HL-60/S4 treated with retinoic acid at 250 ng/mL for 4 days and 3 days (cell line): ENCODE measurements around the gene ZNF581.

Experiments used
- in situ Hi-C: fragments of 300-500 bp; cut with MboI; formaldehyde crosslinking; loops from 2 replicates; pipeline ENCODE4 v1.7.0; 2022; ENCODE audit warnings: low sequenced_read_pairs

ZNF581 gene, protein sequence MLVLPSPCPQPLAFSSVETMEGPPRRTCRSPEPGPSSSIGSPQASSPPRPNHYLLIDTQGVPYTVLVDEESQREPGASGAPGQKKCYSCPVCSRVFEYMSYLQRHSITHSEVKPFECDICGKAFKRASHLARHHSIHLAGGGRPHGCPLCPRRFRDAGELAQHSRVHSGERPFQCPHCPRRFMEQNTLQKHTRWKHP

GRCh38 chr19:55643003-55643886 lies at the start of gene ZNF581:
Gene ZNF581 (plus strand): TSS chr19:55643649. CDS start chr19:55644572, 923 bp downstream.
- in situ Hi-C loops, result no loop called here

DNA sequence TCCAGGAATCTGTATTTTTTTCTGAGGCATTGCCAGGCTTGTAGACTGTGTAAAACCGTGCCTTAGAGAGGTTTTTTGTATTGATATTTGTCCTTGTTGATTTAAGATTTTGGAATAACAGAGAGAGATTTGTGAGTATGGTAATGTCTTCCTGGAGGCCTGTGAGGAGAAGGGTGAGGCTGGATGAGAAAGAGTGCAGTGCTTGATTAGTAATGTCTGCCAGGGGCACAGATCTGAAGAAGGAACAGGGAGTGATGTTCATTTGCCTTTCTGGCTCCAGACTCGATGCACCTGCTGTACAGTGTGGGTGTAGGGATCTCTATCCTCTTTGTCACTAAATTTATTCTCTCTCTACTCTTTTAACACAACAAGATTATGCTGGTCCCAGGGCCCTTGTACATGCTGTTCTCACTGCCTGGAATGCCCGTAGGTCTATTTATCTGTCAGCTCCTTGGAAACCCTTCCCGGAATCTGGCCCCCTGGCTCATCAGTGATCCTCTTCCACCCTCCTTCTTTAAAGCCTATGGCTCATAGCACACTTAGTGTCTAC lies 48.4 kb upstream of the ZNF581 start:
- in situ Hi-C loops, result no loop called here

- in situ Hi-C loops, result no loop called here
Observed at GRCh38 chr19:55596304-55596703, 47.1 kb upstream of the ZNF581 start.

DNA sequence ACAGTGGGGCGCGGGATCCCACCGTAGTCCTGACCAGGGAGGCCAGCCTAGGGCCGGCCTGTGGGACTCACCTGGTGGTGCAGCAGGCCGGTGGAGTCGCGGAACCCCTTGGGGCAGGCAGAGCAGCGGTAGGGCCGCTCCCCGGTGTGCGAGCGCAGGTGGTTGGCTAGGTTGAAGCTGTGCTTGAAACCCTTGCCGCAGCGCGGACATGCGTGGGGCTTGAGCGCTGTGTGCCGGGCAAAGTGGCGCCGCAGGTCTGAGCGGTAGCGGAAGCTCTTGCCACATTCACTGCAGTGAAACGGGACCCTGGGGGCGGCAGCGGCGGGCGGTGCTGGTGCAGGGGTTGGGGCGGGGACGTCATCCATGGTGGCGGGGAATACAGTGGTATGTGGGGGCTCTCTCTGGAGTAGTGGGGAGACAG lies 45.9 kb upstream of the ZNF581 start:
- in situ Hi-C loops, result no loop called here

GRCh38 chr19:55598034-55598433 lies 45.4 kb upstream of the ZNF581 start:
- in situ Hi-C loops, result no loop called here

DNA sequence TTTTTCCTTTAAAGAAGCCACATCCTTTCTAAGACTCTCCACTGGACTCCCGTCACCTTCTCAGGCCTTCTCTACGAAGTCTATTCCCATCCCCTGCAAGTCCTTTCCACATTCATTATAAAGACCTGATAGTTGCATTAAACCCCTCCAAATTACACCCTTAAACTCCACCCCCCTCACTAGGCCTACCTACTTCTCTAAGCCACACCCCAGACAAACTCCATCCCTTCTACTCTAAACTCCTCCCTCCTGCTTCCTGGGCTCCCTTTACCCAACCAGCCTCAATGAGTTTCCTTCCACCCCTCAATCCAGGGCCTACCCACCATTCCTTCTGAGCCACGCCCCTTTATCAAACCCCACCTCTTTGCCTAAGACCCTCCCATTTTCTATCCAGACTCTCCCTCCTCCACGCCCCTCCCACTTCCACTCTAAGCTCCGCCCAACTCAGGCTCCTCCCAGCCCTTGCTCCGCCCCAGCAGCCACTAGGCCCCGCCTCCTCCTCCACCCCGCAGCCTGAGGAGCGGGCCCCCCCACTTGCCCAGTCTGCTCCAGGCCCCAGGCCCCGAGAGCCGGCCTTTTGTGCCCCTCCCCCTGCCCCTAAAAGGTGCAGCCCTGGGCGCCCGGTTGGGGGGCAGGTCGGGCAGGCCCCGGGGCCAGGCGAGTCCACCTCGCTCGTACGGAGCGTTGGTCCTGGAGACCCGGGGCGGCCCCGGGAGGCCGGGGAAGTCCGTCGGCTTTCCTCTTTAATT lies 44.6 kb upstream of the ZNF581 start:
- in situ Hi-C loops, result no loop called here

- in situ Hi-C loops, result no loop called here
Observed at GRCh38 chr19:55599468-55599841, 44.0 kb upstream of the ZNF581 start, which contains the start of gene FIZ1. Gene FIZ1 (minus strand): TSS chr19:55599517. CDS start chr19:55597865, 1,652 bp downstream.

DNA sequence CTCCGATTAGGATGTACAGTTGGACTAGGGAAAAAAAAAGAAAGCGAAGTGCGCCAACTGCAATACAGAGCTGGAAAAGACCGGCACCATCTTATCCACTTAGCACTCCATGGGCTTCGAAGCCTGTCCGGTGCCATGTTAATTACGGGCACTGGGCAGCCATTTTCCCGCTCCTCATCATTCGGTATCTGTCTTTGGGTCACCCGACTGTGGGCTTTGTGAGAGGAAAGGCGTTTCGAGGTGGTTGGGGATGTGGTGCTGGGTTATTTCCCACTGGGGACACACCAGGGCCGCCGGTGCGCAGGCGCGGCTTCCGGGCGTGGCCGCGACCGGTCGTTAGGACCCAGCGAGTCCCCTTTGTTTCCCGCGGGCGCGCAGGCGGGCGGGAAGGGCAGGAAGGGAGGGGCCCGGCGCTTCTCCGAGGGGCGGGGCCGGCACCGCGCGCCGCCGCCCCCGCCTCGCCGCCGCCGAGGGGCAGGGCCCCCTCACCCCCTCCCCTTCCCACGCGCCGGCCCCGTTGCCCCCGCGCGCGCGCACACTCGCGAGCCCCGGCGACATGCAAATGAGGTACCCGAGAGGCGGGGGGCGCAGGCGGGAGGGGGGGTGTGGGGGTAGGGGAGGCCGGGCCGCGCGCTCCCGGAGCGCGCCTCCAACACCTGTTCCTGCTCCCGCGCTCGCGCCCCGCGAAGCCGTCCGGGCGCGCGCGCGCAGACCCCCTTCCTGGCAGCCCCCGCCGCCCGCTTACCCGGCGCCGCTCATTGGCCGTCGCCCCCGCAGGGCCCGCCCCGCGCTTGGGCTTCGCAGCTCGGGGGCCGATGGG lies 43.4 kb upstream of the ZNF581 start, which contains the start of gene ZNF524:
TSS of gene ZNF524 (plus strand) at position 447 of the 820 bp plus-strand sequence. CDS start 1,825 bp downstream, outside the sequence.
- in situ Hi-C loops, result no loop called here

- in situ Hi-C loops, result no loop called here
Observed at GRCh38 chr19:55600662-55601028, 42.8 kb upstream of the ZNF581 start.

GRCh38 chr19:55601084-55601483 lies 42.4 kb upstream of the ZNF581 start:
- in situ Hi-C loops, result no loop called here

DNA sequence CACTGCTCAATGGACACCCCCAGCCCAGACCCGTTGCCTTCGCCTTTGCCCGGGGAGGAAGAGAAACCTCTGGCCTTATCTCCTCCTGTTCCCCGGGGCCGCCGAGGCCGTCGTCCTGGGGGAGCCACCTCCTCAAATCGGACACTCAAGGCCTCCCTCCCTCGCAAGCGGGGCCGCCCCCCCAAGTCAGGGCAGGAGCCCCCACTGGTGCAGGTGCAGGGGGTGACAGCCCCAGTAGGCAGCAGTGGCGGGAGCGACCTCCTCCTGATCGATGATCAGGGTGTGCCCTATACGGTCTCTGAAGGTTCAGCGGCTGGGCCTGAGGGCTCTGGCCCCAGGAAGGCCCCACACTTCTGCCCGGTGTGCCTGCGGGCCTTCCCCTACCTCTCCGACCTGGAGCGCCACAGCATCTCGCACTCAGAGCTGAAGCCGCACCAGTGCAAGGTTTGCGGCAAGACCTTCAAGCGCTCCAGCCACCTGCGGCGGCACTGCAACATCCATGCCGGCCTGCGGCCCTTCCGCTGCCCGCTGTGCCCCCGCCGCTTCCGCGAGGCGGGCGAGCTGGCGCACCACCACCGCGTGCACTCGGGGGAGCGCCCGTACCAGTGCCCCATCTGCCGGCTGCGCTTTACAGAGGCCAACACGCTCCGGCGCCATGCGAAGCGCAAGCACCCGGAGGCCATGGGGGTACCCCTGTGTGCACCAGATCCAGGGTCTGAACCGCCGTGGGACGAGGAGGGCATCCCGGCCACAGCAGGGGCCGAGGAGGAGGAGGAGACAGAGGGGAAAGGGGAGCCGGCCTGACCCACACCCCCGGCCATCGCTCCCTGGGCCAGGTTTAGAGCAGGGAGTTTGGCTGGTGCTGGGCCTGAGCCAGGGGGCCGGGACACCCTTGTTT lies 41.1 kb upstream of the ZNF581 start:
- in situ Hi-C loops, result no loop called here

DNA sequence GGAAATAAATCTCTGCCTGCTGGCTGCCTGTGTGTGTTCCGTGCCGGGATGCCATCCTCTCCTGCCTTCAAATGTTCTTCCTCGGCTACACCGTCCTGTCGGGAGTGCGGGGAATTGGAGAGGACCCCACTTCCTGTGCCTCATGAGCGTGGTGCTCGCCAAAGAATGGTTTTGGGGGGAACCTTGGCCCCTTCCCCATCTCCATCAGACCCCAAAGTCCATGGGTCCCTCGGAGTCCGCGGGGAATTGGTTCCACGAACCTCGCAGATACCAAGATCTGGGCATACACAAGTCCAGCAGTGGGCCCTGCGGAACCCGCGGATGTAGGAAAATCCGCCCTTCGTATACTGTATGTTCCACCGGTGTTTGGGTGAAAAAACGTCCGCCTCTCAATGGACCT lies 40.3 kb upstream of the ZNF581 start:
- in situ Hi-C loops, result no loop called here

DNA sequence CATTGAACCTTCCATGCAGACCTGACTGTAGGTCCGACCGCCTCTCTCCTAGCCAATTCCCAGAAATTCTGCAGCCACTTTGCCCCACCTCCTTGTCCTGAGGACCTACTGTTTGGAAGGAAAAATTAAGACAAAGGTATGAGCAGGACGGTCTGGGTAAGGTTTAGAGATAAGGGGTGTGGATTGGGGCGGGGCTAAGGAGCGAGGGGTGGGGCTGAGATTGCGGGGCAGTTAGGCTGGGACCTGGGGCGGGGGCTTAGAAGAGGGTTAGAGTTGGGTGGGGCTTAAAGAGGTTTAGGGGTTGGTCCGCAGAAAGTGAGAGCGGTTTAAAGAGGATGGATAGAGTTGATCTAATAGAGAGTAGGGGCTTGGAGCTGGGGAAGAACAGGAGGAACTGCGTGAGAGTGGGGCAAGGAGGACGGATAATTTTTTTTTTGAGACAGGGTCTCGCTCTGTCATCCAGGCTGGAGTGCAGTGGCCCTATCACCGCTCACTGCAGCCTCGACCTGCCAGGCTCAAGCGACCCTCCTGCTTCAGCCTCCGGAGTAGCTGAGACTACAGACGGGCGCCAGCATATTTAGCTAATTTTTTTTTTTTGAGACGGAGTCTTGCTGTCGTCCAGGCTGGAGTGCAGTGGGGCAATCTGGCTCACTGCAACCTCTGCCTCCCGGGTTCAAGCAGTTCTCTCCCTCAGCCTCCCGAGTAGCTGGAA lies 39.7 kb upstream of the ZNF581 start:
- in situ Hi-C loops, result no loop called here

GRCh38 chr19:55605207-55605636 lies 38.2 kb upstream of the ZNF581 start:
- in situ Hi-C loops, result no loop called here

DNA sequence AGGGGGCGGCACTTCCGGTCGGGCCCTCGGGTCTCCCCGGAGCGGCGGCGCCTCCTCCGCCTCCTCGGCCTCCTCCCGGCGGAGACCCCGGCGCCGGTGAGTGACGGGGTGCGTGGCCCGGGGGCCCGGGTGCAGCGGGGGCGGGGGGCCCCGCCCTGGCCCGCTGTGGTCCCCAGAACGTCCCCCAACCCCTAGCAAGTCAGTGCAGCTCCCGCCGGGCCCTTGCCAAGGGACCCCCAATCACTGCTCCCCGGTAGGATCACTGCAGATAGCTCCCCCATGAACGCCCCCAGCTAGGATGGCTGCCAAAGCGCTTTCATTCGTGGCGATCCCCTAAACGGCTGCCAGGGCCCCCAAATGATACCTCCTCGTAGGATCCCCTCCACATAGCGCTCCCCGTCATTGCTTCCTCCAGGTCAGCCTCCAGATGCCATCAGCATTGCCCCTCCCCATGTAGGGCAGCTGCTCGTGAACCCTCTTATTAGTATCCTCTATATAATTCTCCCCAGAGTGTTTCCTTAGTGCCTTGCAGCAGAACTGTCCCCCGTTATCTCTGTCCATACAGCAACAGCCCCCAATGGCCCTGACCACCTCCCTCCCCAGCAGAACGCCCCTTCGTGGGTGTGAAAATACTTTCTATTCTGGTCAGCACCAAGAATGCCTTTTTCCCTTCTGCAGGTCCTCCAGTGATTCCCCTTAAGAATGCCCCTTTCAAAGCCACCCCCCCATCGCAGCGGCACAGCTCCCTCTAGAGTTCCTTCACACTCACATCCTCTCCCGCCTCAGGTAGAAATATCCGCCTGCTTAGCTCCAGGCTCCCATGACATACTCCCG lies 37.6 kb upstream of the ZNF581 start, which contains the start of gene ZNF865:
TSS of gene ZNF865 (plus strand) at position 11 of the 834 bp plus-strand sequence. CDS start 7,972 bp downstream, outside the sequence.
- in situ Hi-C loops, result no loop called here

DNA sequence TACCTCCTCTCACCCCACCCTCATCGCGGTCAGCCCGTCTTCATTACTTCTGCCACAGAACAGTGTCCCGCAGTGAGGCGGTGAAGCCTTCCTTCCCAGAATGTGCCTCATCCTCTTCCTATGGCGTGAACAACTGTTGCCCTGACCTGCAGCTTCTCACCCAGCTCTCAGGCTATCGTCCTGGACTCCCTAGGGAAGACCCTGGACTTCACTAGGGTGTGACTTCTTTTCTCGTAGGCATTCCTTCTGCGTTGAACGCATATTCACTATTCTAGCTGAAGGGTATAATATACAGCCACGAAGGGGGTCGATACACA lies 37.0 kb upstream of the ZNF581 start:
- in situ Hi-C loops, result no loop called here

DNA sequence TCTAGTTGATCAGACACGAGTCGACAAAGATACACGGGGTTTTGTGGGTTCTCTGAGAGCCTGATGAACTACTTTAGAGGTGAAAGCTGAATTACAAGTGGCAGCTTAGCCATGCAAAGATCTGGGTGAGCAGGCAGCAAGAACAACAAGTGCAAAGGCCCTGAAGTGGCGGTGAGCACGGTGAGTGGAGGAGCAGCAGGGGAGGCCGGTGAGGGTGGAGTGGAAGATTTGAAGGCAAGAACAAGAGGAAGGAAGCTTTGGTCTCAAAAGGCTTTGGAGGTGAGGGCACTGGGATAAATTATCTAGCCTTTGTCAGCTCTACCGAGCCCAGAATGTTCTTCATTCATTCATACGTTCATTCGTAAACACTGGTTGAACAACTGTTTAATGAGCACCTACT lies 36.6 kb upstream of the ZNF581 start:
- in situ Hi-C loops, result no loop called here

DNA sequence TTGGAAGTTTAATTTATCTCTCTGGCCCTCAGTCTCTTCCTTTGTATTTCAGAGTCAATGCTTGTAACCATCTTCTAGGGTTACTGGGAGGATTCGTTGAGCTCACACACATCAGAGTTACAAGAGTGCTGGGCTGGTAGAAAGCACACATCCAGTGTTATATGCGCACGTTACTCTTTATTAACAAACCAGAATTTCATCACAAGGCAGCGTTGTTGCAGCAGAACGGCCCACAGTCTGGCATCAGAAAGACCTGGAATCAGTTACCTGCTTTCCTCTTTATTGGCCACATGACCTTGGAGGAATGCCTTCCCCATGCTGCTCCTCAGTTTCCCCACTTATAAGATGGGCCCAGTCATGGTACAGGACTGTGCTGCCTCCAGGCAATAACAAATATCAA lies 34.1 kb upstream of the ZNF581 start:
- in situ Hi-C loops, result no loop called here
